ENCODE measurements around the gene P3H4.
"Not testable (repeated sequence)": the region's sequence is repeated elsewhere in the genome, so short reads cannot be mapped to it uniquely, and the experiment has no call there.

Gene P3H4

GRCh38 chr17:41794540-41794975, 17.2 kb downstream of the P3H4 start:
- DNase-seq (ENCODE audit: low read depth in 2 of 3, low spot score in 1 of 3) = no peak

- no peak for DNase-seq (ENCODE audit: low read depth in 2 of 3, low spot score in 1 of 3)
These were observed 17.8 kb downstream of the P3H4 start for GRCh38 chr17:41793784-41794539.

- DNase-seq (ENCODE audit: low read depth in 2 of 3, low spot score in 1 of 3) = no peak
These were observed 18.6 kb downstream of the P3H4 start for GRCh38 chr17:41792845-41793783.

DNA sequence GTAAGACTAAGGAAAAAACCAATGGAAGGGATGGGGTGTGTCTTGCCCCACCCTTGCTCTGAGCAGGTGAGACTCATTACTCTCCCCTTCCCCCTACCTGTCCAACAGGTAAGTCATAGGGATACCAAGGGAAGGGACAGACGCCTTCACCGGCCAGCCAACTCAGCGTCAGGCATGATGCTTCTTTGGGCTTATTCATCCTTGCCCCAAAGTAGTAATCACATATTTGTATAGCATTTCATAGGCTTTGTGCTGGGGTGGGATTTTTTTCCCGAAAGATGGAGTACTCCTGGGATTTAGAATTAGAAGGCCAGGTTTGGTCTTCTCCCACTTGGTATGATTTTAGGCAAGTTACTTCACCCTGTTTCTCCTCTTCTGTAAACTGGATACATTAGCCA, 24.7 kb downstream of the P3H4 start:
- DNase-seq (ENCODE audit: low read depth in 2 of 3, low spot score in 1 of 3) = no peak

DNA sequence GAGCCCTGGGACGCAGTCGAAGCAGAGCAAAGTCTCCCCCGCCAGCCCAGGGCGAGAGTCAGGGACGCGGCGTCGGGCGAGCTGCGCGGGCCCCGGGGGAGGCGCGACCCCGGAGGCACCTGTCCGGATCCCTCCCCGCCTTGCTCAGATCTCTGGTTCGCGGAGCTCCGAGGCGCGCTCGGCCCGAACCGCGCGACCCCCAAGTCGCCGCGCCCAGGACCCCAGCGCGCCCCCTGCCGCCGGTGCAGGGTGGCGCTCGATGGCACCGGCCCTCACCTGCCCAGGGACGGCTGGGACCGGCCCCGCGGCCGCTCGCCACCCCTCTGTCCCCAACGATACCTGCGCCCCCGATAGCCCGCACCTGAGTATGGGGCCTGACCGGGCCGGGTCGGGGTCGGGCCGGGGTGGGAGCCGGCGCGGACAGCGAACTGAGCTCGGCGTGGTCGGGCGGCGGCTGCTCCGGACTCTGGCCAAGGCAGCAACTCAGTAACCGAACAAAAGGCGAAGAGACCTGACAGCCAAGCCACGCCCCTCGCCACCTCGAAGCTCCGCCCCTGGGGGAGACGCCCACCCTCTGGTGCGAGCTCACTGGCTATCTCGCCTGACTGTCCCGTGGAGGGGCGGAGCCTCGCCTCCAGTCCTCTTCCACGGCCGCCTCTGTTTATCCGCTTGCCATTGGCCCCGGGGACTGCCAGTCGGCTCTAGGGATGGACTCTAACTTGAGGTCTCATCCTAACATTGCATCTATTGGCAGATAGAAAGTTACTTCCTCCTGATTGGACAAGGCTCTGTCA, 25.3 kb downstream of the P3H4 start, which contains the start of gene JUP:
JUP (minus strand) TSS at position 485 of the 794 bp plus-strand sequence. CDS start 14,857 bp downstream, outside the sequence.
- peak; percentile 86 to 92 (median 91) for DNase-seq (ENCODE audit: low read depth in 2 of 3, low spot score in 1 of 3)

DNA sequence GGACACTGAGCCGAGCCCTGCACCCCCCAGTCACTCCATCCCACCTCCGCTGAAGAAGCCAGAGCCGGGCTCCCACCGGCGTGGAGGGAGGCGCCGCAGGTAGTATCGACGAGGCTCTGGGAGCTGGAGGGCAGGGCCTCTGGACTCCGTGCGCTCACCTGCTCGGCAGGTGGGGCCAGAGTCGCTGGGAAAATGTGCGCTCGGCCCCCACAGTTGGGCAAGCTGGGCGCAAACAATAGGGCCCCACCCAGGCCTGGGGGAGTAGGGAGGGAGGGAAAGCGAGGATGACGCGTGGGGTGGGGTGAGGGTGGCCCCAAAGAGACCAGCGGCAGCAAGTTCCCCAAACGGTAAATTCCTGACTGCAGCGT, 25.9 kb downstream of the P3H4 start:
- no peak for DNase-seq (ENCODE audit: low read depth in 2 of 3, low spot score in 1 of 3)

DNA sequence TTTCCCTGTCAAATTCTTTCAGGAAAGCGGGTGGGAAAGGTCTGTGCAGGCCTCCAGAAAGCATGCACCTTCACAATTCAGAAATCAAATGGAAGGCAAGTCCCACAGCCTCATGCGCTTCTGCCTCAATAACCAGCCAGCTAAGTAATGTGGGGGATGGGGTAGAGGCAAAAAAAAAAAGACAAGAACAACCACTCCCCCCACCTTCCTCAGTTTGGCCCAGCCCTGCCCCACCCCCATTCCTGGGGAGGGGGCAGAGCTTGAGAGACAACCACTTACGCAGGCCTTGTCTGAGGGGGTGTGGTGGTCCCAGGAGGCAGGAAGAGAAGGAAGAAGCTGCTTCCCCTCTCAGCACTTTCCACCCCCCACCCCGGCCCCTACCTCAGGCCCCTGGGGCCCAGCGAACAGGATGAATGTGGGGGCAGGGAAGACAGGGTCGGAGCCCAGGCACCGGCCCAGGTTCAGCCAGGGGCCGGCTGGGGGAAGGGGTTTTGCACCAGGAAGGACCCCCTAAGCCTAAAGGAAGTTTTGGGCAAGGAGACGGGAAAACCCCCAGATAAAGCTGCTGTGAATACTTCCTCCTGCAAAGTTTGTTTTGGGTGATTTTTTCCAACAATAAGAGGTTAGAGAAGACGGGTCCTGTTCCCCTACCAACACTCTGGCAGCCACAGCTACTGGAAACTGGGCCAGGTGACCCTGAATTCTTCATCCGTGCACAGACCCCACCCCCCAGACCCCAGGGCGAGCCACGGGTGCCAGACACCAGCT, 26.5 kb downstream of the P3H4 start:
- DNase-seq (ENCODE audit: low read depth in 2 of 3, low spot score in 1 of 3) = no peak

DNA sequence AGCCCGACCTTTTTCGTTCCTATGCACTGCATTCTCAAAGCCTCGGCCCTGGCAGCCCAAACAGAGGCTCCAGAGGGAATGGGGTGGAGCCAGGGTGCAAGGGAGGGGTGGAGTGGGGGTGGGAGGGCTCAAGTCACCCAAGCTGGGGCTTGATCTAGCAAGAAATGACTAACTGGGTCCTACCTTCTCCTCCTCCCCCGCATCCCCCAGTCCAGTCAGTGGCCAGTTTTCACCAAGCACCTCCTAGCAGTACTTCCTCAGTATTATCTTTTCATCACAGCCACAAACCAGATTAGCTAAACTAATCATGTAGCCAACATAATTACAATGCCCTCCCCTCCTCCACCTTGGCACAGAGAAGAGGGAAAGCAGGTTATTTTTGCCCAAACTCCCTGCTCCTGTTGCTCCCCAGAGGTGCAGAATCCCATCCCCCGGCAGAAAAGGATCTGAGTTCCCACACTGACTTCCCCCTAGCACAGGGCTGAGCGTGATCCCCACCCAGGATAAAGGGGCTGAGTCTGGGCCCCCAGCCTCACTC, 27.5 kb downstream of the P3H4 start:
- DNase-seq (ENCODE audit: low read depth in 2 of 3, low spot score in 1 of 3) = no peak

DNA sequence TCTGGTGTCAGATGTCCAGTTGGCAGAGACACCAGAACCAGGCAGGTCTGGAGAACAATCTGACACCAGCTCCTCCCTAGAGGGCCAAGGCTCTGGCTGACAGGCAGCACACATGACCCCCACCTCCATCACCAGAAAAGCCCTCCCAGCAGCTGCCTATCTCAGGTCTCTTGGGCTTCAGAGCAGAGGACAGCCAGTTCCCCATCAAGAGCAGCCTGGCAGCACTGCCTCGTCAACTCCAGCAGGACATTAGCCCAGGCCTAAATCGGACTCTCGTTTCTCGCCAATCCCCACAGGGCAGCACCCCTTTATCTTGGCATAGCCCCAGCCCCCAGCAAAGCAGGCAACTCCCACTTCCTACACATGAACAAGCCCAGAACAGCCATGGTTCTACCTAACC, 29.6 kb downstream of the P3H4 start:
- no peak for DNase-seq (ENCODE audit: low read depth in 2 of 3, low spot score in 1 of 3)

- DNase-seq (ENCODE audit: low read depth in 2 of 3, low spot score in 1 of 3) = no peak
These were observed 30.2 kb downstream of the P3H4 start for GRCh38 chr17:41781404-41782110.

DNA sequence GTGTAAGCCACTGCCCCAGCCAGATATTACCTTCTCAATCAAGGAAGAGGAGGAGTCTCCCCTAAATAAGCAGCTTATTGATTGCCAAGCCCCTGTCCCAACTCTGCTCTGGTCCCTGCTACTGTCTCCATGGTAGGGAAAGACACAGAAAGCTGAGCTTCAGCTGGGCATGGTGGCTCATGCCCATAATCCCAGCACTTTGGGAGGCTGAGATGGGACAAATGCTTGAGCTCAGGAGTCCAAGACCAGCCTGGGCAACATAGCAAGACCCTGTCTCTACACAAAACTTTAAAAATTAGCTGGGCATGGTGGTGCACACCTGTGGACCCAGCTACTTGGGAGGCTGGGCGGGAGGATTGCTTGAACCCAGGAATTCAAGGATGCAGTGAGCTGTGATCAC, 31.8 kb downstream of the P3H4 start:
- DNase-seq (ENCODE audit: low read depth in 2 of 3, low spot score in 1 of 3) = no peak

DNA sequence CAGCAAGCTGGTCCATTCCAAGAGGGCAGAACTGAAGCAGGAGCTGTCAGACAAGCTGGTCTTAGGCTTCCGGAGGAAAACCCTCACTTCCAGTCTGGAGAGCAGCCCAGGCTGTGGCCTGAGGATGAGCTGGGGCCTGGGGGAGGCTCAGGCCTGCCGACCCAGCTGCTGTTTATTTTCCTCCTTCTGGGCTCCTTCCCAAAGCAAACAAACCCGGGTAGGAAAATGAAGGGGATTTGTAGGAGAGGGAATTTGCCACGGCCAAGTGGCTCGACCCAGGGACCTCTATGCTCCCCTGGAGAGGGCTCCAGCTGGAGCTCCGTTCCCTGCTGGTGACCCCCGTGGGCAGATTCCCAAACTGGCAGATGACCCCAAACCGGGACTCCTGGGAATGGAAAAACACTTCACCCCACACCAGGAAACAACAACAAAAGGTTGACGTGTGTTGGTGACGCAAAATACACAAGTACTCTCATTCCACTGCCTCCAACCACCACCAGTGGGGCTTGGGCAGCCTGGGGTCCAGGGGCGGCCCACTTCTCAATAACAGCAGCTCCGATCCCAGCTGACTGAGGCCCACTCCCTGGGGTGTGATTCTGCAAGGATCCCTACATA, 34.1 kb downstream of the P3H4 start:
- no peak for DNase-seq (ENCODE audit: low read depth in 2 of 3, low spot score in 1 of 3)

- DNase-seq (ENCODE audit: low read depth in 2 of 3, low spot score in 1 of 3) = no peak
These were observed 34.6 kb downstream of the P3H4 start for GRCh38 chr17:41777157-41777573.

- DNase-seq (ENCODE audit: low read depth in 2 of 3, low spot score in 1 of 3) = not testable (repeated sequence)
These were observed 35.4 kb downstream of the P3H4 start for GRCh38 chr17:41776262-41776900.

- no peak for DNase-seq (ENCODE audit: low read depth in 2 of 3, low spot score in 1 of 3)
These were observed 36.1 kb downstream of the P3H4 start for GRCh38 chr17:41775394-41776226.

GRCh38 chr17:41773731-41774193, 38.0 kb downstream of the P3H4 start:
- no peak for DNase-seq (ENCODE audit: low read depth in 2 of 3, low spot score in 1 of 3)

- DNase-seq (ENCODE audit: low read depth in 2 of 3, low spot score in 1 of 3) = no peak
These were observed 38.6 kb downstream of the P3H4 start for GRCh38 chr17:41773190-41773588.
